Endothelial cell (in vitro differentiated cells): ENCODE data around the gene DPYSL5. TPM values are rescaled to one million over a fixed set of nuclear protein-coding genes. Genes with fewer than 3 reads are reported as not detected.

Source experiments
- DNase-seq: peaks from one replicate; pipeline ENCODE4 v3.0.0; 2021; ENCODE audit warnings: low spot score
- H3K27ac Mint-ChIP-seq: one replicate; pipeline ENCODE4 v1.8.0; 2021; ENCODE audit warnings: mixed read lengths, inconsistent platforms; ENCODE audit not compliant: unreplicated experiment
- H3K27me3 Mint-ChIP-seq: one replicate; pipeline ENCODE4 v1.8.0; 2021; ENCODE audit warnings: mild to moderate bottlenecking, moderate library complexity, mixed read lengths, inconsistent platforms; ENCODE audit not compliant: unreplicated experiment
- H3K36me3 Mint-ChIP-seq: one replicate; pipeline ENCODE4 v1.8.0; 2021; ENCODE audit warnings: mild to moderate bottlenecking, low read depth, mixed read lengths, inconsistent platforms; ENCODE audit not compliant: unreplicated experiment
- H3K4me1 Mint-ChIP-seq: one replicate; pipeline ENCODE4 v1.8.0; 2021; ENCODE audit warnings: mild to moderate bottlenecking, mixed read lengths, inconsistent platforms; ENCODE audit not compliant: unreplicated experiment
- H3K4me3 Mint-ChIP-seq: one replicate; pipeline ENCODE4 v1.8.0; 2021; ENCODE audit warnings: mild to moderate bottlenecking, mixed read lengths, inconsistent platforms; ENCODE audit not compliant: unreplicated experiment
- H3K9me3 Mint-ChIP-seq: one replicate; pipeline ENCODE4 v1.8.0; 2021; ENCODE audit warnings: mixed read lengths, inconsistent platforms; ENCODE audit not compliant: unreplicated experiment
- CTCF ChIP-seq: fragments of 200-600 bp; sonication (generic); IDR thresholded peaks from one replicate; pipeline ENCODE4 v1.5.0; 2021; ENCODE audit warnings: antibody characterized with exemption; ENCODE audit not compliant: unreplicated experiment
- total RNA-seq: library from RNA; stranded (reverse); fragmentation: NEBNext Ultra II Directional; extraction: Animal tissue kit (Norgen Biotek cat#: 25700); gene quantifications from one replicate; pipeline ENCODE4 v1.2.1, GENCODE V29; 2021; ENCODE audit not compliant: unreplicated experiment

Gene DPYSL5
- total RNA-seq, 1 donor from 2014 or later, result 0.23 TPM

- no peak for TF ChIP-seq CTCF
- DNase-seq, result no peak
- Mint-ChIP-seq H3K36me3 (no peaks in the 10 kb centered on the region), H3K27ac (no peak overlapping the region), H3K4me1 (peaks cover 15% of the 10 kb centered on the region), H3K4me3 (no peak overlapping the region), H3K27me3 (peaks cover 2% of the 10 kb centered on the region), H3K9me3 (no peaks in the 10 kb centered on the region)
Measured at GRCh38 chr2:26991717-26992116, 143.8 kb downstream of the DPYSL5 start.

- no peak for DNase-seq
- H3K4me3 Mint-ChIP-seq, result no peak overlapping the region
- peaks cover 2% of the 10 kb centered on the region for H3K27me3 Mint-ChIP-seq
- peaks cover 15% of the 10 kb centered on the region for H3K4me1 Mint-ChIP-seq
- H3K27ac Mint-ChIP-seq, result no peak overlapping the region
- no peak for TF ChIP-seq CTCF
- H3K36me3 Mint-ChIP-seq, result no peaks in the 10 kb centered on the region
- H3K9me3 Mint-ChIP-seq, result no peaks in the 10 kb centered on the region
Measured at GRCh38 chr2:26993768-26994167, 145.8 kb downstream of the DPYSL5 start.

GRCh38 chr2:26994983-26995382, 147.1 kb downstream of the DPYSL5 start:
- Mint-ChIP-seq H3K4me1 (peaks cover 11% of the 10 kb centered on the region), H3K36me3 (no peaks in the 10 kb centered on the region), H3K27me3 (peaks cover 2% of the 10 kb centered on the region), H3K27ac (no peak overlapping the region), H3K4me3 (no peak overlapping the region), H3K9me3 (no peaks in the 10 kb centered on the region)
- DNase-seq, result no peak
- no peak for TF ChIP-seq CTCF

GRCh38 chr2:26997394-26997793, 149.5 kb downstream of the DPYSL5 start:
- Mint-ChIP-seq H3K9me3 (no peaks in the 10 kb centered on the region), H3K36me3 (no peaks in the 10 kb centered on the region), H3K4me1 (no peaks in the 10 kb centered on the region), H3K4me3 (no peak overlapping the region), H3K27me3 (no peaks in the 10 kb centered on the region), H3K27ac (no peak overlapping the region)
- DNase-seq, result no peak
- no peak for TF ChIP-seq CTCF

GRCh38 chr2:26998323-26998722, 150.4 kb downstream of the DPYSL5 start:
- no peak overlapping the region for H3K27ac Mint-ChIP-seq
- H3K27me3 Mint-ChIP-seq, result peaks cover 2% of the 10 kb centered on the region
- no peak for TF ChIP-seq CTCF
- H3K36me3 Mint-ChIP-seq, result no peaks in the 10 kb centered on the region
- H3K9me3 Mint-ChIP-seq, result no peaks in the 10 kb centered on the region
- no peak for DNase-seq
- H3K4me1 Mint-ChIP-seq, result no peaks in the 10 kb centered on the region
- H3K4me3 Mint-ChIP-seq, result no peak overlapping the region

Other genes starting within 250 kb of the DPYSL5 start
- gene CIB4, start 206.8 kb upstream of the DPYSL5 start, total RNA-seq, result not detected
- not detected for gene KCNK3, start 155.4 kb upstream of the DPYSL5 start, total RNA-seq
- 23.8 TPM for gene SLC35F6, start 83.8 kb upstream of the DPYSL5 start, total RNA-seq
- gene CENPA, start 62.1 kb upstream of the DPYSL5 start, total RNA-seq, result 3.9 TPM
- 4.1 TPM for gene MAPRE3, start 122.5 kb downstream of the DPYSL5 start, total RNA-seq
- 55.3 TPM for gene TMEM214, start 184.8 kb downstream of the DPYSL5 start, total RNA-seq
- 32.5 TPM for gene AGBL5, start 203.5 kb downstream of the DPYSL5 start, total RNA-seq
- 379 TPM for gene OST4, start 223.5 kb downstream of the DPYSL5 start, total RNA-seq
- gene EMILIN1, start 230.5 kb downstream of the DPYSL5 start, total RNA-seq, result 2.1 TPM
- 1.4 TPM for gene KHK, start 238.6 kb downstream of the DPYSL5 start, total RNA-seq